Astrocyte (in vitro differentiated cells and primary cell): Measurements from ENCODE around the gene EDA. TPM values are rescaled to one million over a fixed set of nuclear protein-coding genes. Genes with fewer than 3 reads are reported as not detected.
A peak's percentile ranks its signal among the peaks of the same experiment; 100 is the strongest.

Experiments
- DNase-seq: peaks from one replicate; pipeline ENCODE4 v3.0.0-alpha.2; 2010; ENCODE audit warnings: low read depth
- FAIRE-seq: peaks from 2 replicates; lab custom pipeline; 2011; peaks lifted over from hg19 to GRCh38; lab: Jason Lieb, UNC
- H2AFZ ChIP-seq: 2 replicates; pipeline ENCODE4 v1.6.0; 2012; ENCODE audit warnings: low read depth, low read length, inconsistent platforms
- H3K27ac ChIP-seq: 2 replicates; pipeline ENCODE4 v1.5.1; 2011; ENCODE audit warnings: low read depth, low read length, inconsistent platforms
- H3K27me3 ChIP-seq: 2 replicates; pipeline ENCODE4 v1.6.0; 2011; ENCODE audit warnings: low read length, inconsistent platforms; ENCODE audit not compliant: insufficient read depth
- H3K36me3 ChIP-seq: 2 replicates; pipeline ENCODE4 v1.5.1; 2011; ENCODE audit warnings: low read length, inconsistent platforms; ENCODE audit not compliant: insufficient read depth
- H3K4me1 ChIP-seq: 2 replicates; pipeline ENCODE4 v1.5.1; 2011; ENCODE audit warnings: low read length, inconsistent platforms; ENCODE audit not compliant: insufficient read depth
- H3K4me2 ChIP-seq: 2 replicates; pipeline ENCODE4 v1.6.0; 2012; ENCODE audit warnings: low read length, inconsistent platforms
- H3K4me3 ChIP-seq: 2 replicates; pipeline ENCODE4 v1.5.1; 2011; ENCODE audit warnings: low read depth, mild to moderate bottlenecking, low read length, inconsistent platforms; ENCODE audit not compliant: insufficient read depth
- H3K79me2 ChIP-seq: 2 replicates; pipeline ENCODE4 v1.6.0; 2012; ENCODE audit warnings: mild to moderate bottlenecking, low read length, inconsistent platforms; ENCODE audit not compliant: insufficient read depth
- H3K9ac ChIP-seq: 2 replicates; pipeline ENCODE4 v1.6.0; 2012; ENCODE audit warnings: mild to moderate bottlenecking, low read length, inconsistent platforms
- H3K9me3 ChIP-seq: 2 replicates; pipeline ENCODE4 v1.5.1; 2012; ENCODE audit warnings: low read depth, mild to moderate bottlenecking, low read length, inconsistent platforms; ENCODE audit not compliant: insufficient read depth
- H4K20me1 ChIP-seq: 2 replicates; pipeline ENCODE4 v1.6.0; 2012; ENCODE audit warnings: low read length, inconsistent platforms; ENCODE audit not compliant: insufficient read depth
- H3K27ac Mint-ChIP-seq: one replicate; pipeline ENCODE4 v1.8.0; 2021; ENCODE audit warnings: mild to moderate bottlenecking, mixed read lengths; ENCODE audit not compliant: unreplicated experiment
- H3K27me3 Mint-ChIP-seq: one replicate; pipeline ENCODE4 v1.8.0; 2021; ENCODE audit warnings: low read depth, mixed read lengths; ENCODE audit not compliant: unreplicated experiment
- H3K36me3 Mint-ChIP-seq: one replicate; pipeline ENCODE4 v1.8.0; 2021; ENCODE audit warnings: low read depth, mixed read lengths; ENCODE audit not compliant: unreplicated experiment
- H3K4me1 Mint-ChIP-seq: one replicate; pipeline ENCODE4 v1.8.0; 2021; ENCODE audit warnings: low read depth, mixed read lengths; ENCODE audit not compliant: unreplicated experiment
- H3K4me3 Mint-ChIP-seq: one replicate; pipeline ENCODE4 v1.8.0; 2021; ENCODE audit warnings: mild to moderate bottlenecking, moderate library complexity, mixed read lengths; ENCODE audit not compliant: unreplicated experiment
- H3K9me3 Mint-ChIP-seq: one replicate; pipeline ENCODE4 v1.8.0; 2021; ENCODE audit warnings: mild to moderate bottlenecking, mixed read lengths; ENCODE audit not compliant: unreplicated experiment
- EZH2 ChIP-seq: IDR thresholded peaks from 2 replicates; pipeline ENCODE4 v1.6.1; 2012; ENCODE audit warnings: mild to moderate bottlenecking, low read length, inconsistent platforms; ENCODE audit not compliant: insufficient read depth
- total RNA-seq: library from RNA; stranded (reverse); gene quantifications from 2 replicates; pipeline ENCODE4 v1.2.1, GENCODE V29; 2021
- TF ChIP-seq, protein P1 (sequence below): IDR thresholded peaks from 2 replicates; pipeline ENCODE4 v1.5.1; 2011; ENCODE audit warnings: low read depth, mild to moderate bottlenecking, inconsistent platforms, low read length, moderate library complexity; ENCODE audit not compliant: insufficient read depth

The EDA gene
- total RNA-seq, 1 donor from 2014 or later = 1.8 TPM

DNA sequence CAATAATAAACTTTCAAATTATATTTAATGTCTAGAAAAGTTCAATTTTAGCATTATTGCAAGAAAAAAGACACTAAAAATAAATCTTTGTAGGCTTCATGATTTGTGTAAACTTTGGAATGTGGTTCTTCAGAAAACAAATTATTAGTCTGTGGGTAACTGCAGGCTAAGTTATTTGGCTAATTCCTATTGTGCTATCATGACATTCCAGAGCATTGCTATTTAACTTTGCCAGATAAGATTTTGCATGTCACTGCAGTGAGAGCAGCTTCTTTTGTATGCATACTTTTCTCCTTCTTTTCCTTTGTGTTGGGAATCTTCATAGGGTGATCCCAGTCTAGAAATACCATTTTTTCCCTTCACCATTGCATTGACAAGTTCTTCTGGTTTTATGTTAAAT, 303.8 kb downstream of the EDA start:
- H3K9me3 ChIP-seq = no peaks in the 10 kb centered on the region
- no peak for DNase-seq
- no peak overlapping the region for H2AFZ ChIP-seq
- no peaks in the 10 kb centered on the region for H3K4me1 ChIP-seq
- H3K27ac ChIP-seq = no peak overlapping the region
- H3K27me3 Mint-ChIP-seq = no peaks in the 10 kb centered on the region
- no peak overlapping the region for H3K27ac Mint-ChIP-seq
- H3K36me3 Mint-ChIP-seq = no peaks in the 10 kb centered on the region
- TF ChIP-seq, protein P1, sequence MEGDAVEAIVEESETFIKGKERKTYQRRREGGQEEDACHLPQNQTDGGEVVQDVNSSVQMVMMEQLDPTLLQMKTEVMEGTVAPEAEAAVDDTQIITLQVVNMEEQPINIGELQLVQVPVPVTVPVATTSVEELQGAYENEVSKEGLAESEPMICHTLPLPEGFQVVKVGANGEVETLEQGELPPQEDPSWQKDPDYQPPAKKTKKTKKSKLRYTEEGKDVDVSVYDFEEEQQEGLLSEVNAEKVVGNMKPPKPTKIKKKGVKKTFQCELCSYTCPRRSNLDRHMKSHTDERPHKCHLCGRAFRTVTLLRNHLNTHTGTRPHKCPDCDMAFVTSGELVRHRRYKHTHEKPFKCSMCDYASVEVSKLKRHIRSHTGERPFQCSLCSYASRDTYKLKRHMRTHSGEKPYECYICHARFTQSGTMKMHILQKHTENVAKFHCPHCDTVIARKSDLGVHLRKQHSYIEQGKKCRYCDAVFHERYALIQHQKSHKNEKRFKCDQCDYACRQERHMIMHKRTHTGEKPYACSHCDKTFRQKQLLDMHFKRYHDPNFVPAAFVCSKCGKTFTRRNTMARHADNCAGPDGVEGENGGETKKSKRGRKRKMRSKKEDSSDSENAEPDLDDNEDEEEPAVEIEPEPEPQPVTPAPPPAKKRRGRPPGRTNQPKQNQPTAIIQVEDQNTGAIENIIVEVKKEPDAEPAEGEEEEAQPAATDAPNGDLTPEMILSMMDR = no peak
- no peak for TF ChIP-seq EZH2
- no peak overlapping the region for H3K4me3 ChIP-seq
- no peaks in the 10 kb centered on the region for H3K36me3 ChIP-seq
- no peak overlapping the region for H3K9ac ChIP-seq
- H3K4me1 Mint-ChIP-seq = peaks cover 3% of the 10 kb centered on the region
- H3K9me3 Mint-ChIP-seq = peaks cover 1% of the 10 kb centered on the region
- H4K20me1 ChIP-seq = no peaks in the 10 kb centered on the region
- H3K4me2 ChIP-seq = no peak overlapping the region
- H3K4me3 Mint-ChIP-seq = no peak overlapping the region
- H3K79me2 ChIP-seq = no peaks in the 10 kb centered on the region
- peak; percentile 50 for FAIRE-seq
- H3K27me3 ChIP-seq = no peaks in the 10 kb centered on the region

DNA sequence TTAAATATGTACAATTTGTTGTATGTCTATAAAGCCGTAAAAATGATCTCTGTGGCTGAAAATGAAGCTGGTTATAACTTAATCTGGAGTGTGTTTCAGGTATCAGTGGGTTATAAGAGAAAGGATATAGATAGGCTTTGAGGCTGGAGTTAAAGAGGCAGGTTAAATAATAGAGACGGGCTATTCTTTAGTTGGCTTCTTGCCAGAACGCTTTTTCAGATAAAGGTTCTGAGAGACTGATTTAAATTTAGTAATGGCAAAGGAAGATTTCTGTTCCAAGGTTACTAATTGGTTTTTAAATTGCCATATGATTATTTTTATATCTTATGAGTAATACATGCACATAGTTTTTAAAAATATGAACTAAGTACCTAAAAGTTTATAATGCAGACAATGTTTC, 316.4 kb downstream of the EDA start:
- H3K9me3 Mint-ChIP-seq = no peaks in the 10 kb centered on the region
- Histone ChIP-seq H3K4me1 (no peaks in the 10 kb centered on the region), H3K79me2 (no peaks in the 10 kb centered on the region), H3K4me2 (no peak overlapping the region), H3K36me3 (no peaks in the 10 kb centered on the region), H3K9ac (no peak overlapping the region), H2AFZ (no peak overlapping the region), H3K9me3 (no peaks in the 10 kb centered on the region), H4K20me1 (no peaks in the 10 kb centered on the region), H3K27ac (no peak overlapping the region), H3K4me3 (no peak overlapping the region), H3K27me3 (no peaks in the 10 kb centered on the region)
- no peak for DNase-seq
- no peak overlapping the region for H3K4me3 Mint-ChIP-seq
- no peak for FAIRE-seq
- no peaks in the 10 kb centered on the region for H3K4me1 Mint-ChIP-seq
- H3K27ac Mint-ChIP-seq = no peak overlapping the region
- H3K36me3 Mint-ChIP-seq = no peaks in the 10 kb centered on the region
- H3K27me3 Mint-ChIP-seq = no peaks in the 10 kb centered on the region
- no peak for TF ChIP-seq EZH2
- TF ChIP-seq, protein P1 = no peak

DNA sequence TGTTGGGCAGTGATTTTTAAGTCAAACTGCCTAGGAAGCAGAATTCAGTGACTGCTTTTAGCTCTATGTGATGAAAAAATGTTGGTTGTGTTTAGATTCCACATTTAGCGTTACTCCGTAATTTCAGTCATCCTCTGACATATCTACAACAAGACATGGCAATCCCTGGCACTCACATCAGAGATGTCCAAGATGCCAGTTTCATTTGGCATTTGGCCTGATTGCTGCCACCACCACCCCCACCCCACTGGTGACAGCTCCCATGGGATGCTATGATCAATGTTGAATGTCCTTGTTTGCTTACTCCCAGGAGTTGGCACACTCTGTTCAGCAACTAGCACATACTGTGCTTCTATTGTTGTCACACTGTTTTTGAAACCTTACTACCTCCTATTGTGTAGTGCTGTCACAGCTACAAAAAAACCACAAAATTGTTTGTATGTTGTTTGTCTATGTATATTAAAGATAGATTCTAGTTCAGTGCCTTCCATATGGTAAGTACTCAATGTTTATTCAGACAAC, 332.4 kb downstream of the EDA start:
- H3K9me3 ChIP-seq = no peaks in the 10 kb centered on the region
- H3K27ac ChIP-seq = no peak overlapping the region
- FAIRE-seq (peak; percentile 82), DNase-seq (no peak)
- H3K79me2 ChIP-seq = no peaks in the 10 kb centered on the region
- no peak overlapping the region for H3K27ac Mint-ChIP-seq
- no peaks in the 10 kb centered on the region for H3K27me3 ChIP-seq
- H3K4me3 ChIP-seq = no peak overlapping the region
- H3K36me3 ChIP-seq = no peaks in the 10 kb centered on the region
- H3K4me2 ChIP-seq = no peak overlapping the region
- H3K27me3 Mint-ChIP-seq = no peaks in the 10 kb centered on the region
- H3K4me1 ChIP-seq = no peaks in the 10 kb centered on the region
- H3K9ac ChIP-seq = no peak overlapping the region
- H4K20me1 ChIP-seq = no peaks in the 10 kb centered on the region
- no peaks in the 10 kb centered on the region for H3K4me1 Mint-ChIP-seq
- H3K4me3 Mint-ChIP-seq = no peak overlapping the region
- H3K36me3 Mint-ChIP-seq = no peaks in the 10 kb centered on the region
- H2AFZ ChIP-seq = no peak overlapping the region
- H3K9me3 Mint-ChIP-seq = peaks cover 4% of the 10 kb centered on the region
- TF ChIP-seq EZH2 = no peak
- TF ChIP-seq, protein P1 = no peak
